ENCODE results near the gene HOXC6.
A peak's percentile ranks its signal among the peaks of the same experiment; 100 is the strongest.

HOXC6 gene

DNA sequence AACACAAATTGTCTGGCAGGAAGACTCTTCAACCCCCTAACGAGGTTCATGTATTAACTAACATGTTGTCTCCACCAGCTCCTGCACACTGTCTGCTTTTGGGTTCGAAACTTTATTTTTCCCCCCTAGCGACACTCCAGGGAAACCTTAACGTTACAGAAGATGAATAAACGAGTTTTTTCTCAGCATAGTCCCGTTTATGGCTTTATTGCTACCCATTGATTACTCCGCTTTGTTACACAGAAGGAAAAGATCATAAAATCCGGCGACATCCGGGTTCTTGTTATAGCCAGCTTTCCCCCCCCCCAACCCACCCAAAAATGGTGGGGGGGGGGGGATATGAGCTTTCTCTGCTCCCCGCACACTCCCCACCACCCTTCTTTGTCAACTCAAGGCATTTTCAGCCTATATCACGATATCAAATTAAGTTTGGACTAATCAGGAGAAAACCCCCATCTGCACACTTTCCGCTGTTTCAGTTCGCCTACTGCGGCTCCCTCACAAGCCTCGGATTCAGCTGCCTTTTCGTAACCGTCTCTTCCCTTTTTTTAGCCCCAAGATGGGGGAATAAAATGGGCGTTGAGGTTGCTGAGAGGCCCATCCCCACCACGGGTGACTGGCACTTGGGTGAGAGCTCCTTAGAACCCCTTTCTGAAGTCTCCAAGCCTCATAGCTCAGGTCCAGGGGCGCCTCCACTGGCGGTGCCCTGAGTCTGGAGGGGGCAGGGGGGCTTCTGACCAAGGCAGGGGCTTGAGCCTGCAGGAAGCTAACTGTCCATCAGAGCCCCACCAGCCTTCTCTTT is 1.4 kb upstream of the HOXC6 start:
- TF ChIP-seq, protein P1, sequence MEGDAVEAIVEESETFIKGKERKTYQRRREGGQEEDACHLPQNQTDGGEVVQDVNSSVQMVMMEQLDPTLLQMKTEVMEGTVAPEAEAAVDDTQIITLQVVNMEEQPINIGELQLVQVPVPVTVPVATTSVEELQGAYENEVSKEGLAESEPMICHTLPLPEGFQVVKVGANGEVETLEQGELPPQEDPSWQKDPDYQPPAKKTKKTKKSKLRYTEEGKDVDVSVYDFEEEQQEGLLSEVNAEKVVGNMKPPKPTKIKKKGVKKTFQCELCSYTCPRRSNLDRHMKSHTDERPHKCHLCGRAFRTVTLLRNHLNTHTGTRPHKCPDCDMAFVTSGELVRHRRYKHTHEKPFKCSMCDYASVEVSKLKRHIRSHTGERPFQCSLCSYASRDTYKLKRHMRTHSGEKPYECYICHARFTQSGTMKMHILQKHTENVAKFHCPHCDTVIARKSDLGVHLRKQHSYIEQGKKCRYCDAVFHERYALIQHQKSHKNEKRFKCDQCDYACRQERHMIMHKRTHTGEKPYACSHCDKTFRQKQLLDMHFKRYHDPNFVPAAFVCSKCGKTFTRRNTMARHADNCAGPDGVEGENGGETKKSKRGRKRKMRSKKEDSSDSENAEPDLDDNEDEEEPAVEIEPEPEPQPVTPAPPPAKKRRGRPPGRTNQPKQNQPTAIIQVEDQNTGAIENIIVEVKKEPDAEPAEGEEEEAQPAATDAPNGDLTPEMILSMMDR (IDR thresholded peaks at IDR 0.05) = no peak
- H3K4me3 ChIP-seq = peak overlapping the region in 1 of 2 donors; percentile 4
- H3K27ac ChIP-seq = peak overlapping the region; percentile 35 to 98
- no peaks in the 10 kb centered on the region for H3K9me3 ChIP-seq
- no peak for DNase-seq
- H3K4me1 ChIP-seq = peaks cover 0 to 84% (median 58%) of the 10 kb centered on the region in 4 donors
- no peaks in the 10 kb centered on the region for H3K27me3 ChIP-seq
- H3K36me3 ChIP-seq = peaks cover 0 to 18% (median 16%) of the 10 kb centered on the region in 3 donors
- intact Hi-C loops (cut with DNase I; ENCODE audit: low total_unique reads) = no loop called here

DNA sequence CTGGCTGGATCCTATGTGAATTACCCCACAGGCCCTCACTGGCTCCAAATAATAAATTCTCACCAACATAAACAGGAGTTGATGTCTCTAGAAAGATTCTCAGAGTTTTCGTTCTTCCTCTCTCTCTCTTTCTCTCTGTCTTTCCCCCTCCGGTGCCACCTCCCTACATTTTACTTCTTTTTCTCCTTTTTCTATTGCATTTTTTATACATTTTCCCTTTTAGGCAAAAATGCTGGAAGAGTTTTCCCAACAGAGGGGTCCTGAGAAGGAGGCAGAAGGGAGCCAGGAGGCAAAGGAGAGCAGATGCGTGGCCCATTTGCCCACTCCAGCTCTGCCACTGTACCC is 826 bp upstream of the HOXC6 start:
- no peak for DNase-seq
- H3K27me3 ChIP-seq = no peaks in the 10 kb centered on the region
- H3K36me3 ChIP-seq = peaks cover 0 to 18% (median 16%) of the 10 kb centered on the region in 3 donors
- peak overlapping the region in 1 of 2 donors; percentile 98 for H3K27ac ChIP-seq
- TF ChIP-seq, protein P1 (IDR thresholded peaks at IDR 0.05) = no peak
- H3K4me3 ChIP-seq = peak overlapping the region in 1 of 2 donors; percentile 4
- intact Hi-C loops (cut with DNase I; ENCODE audit: low total_unique reads) = no loop called here
- H3K9me3 ChIP-seq = no peaks in the 10 kb centered on the region
- H3K4me1 ChIP-seq = peaks cover 0 to 84% (median 57%) of the 10 kb centered on the region in 4 donors

DNA sequence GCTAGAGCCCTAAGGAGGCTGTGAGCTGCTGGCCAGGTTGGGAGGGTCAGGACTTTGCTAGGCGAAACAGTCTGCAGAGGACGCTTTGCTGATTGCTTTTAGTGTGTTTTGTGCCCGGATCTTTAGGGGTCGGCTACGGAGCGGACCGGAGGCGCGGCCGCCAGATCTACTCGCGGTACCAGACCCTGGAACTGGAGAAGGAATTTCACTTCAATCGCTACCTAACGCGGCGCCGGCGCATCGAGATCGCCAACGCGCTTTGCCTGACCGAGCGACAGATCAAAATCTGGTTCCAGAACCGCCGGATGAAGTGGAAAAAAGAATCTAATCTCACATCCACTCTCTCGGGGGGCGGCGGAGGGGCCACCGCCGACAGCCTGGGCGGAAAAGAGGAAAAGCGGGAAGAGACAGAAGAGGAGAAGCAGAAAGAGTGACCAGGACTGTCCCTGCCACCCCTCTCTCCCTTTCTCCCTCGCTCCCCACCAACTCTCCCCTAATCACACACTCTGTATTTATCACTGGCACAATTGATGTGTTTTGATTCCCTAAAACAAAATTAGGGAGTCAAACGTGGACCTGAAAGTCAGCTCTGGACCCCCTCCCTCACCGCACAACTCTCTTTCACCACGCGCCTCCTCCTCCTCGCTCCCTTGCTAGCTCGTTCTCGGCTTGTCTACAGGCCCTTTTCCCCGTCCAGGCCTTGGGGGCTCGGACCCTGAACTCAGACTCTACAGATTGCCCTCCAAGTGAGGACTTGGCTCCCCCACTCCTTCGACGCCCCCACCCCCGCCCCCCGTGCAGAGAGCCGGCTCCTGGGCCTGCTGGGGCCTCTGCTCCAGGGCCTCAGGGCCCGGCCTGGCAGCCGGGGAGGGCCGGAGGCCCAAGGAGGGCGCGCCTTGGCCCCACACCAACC is 1.5 kb downstream of the HOXC6 start:
- Histone ChIP-seq H3K4me3 (peak overlapping the region in 1 of 2 donors; percentile 12), H3K27ac (peak overlapping the region in 1 of 2 donors; percentile 98)
- DNase-seq = peak in 1 of 2 donors; percentile 44

DNA sequence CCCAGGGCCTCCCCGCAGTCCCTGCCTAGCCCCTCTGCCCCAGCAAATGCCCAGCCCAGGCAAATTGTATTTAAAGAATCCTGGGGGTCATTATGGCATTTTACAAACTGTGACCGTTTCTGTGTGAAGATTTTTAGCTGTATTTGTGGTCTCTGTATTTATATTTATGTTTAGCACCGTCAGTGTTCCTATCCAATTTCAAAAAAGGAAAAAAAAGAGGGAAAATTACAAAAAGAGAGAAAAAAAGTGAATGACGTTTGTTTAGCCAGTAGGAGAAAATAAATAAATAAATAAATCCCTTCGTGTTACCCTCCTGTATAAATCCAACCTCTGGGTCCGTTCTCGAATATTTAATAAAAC is 2.2 kb downstream of the HOXC6 start:
- H3K4me3 ChIP-seq = no peak overlapping the region
- intact Hi-C loops (cut with DNase I; ENCODE audit: low total_unique reads) = loop anchor here (5.0 kb wide), 3 partner anchors 102 to 177 kb away; no protein-coding TSS in a partner anchor
- peaks cover 0 to 81% (median 66%) of the 10 kb centered on the region in 4 donors for H3K4me1 ChIP-seq
- no peak for DNase-seq
- TF ChIP-seq, protein P1 (IDR thresholded peaks at IDR 0.05) = no peak
- peaks cover 0 to 18% (median 16%) of the 10 kb centered on the region in 3 donors for H3K36me3 ChIP-seq
- H3K27ac ChIP-seq = peak overlapping the region in 1 of 2 donors; percentile 98
- no peaks in the 10 kb centered on the region for H3K27me3 ChIP-seq
- no peaks in the 10 kb centered on the region for H3K9me3 ChIP-seq

More for the DNA sequence above, 1.5 kb downstream of the HOXC6 start:
- Histone ChIP-seq H3K36me3 (peaks cover 0 to 18% (median 16%) of the 10 kb centered on the region in 3 donors), H3K27me3 (no peaks in the 10 kb centered on the region), H3K9me3 (no peaks in the 10 kb centered on the region), H3K4me1 (peaks cover 0 to 83% (median 66%) of the 10 kb centered on the region in 4 donors)
- TF ChIP-seq, protein P1 (IDR thresholded peaks at IDR 0.05) = no peak
- intact Hi-C loops (cut with DNase I; ENCODE audit: low total_unique reads) = loop anchor here (5.0 kb wide), 3 partner anchors 103 to 178 kb away; no protein-coding TSS in a partner anchor

DNA sequence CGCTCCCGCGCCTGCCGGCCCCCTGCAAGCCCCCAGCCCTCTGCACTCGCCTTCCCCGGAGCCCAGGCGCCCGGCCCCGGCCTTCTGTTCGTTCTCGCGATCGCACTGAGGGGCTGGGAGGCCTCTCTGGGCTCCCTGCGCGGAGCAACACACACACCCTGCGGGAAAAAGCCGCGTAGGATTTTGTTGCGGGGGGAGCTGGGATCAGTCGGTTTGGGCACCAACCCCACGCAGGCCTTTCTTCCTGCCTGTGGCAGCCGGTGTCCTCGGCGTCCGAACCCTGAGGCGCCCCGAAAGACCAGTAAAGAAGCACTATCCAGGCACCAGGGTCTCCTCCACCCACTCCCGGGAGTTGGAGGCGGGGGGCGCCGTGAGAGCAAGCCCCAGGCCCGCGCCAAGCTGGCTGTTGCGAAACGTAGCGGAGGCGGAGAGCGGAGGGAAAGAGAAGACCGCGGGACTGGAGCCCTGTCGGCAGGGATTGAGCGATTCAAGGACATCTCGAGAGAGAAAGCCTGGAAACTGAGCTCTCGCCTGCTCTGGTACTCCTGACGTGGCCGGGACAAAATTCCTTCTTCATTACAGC is 2.7 kb downstream of the HOXC6 start:
- peaks cover 0 to 81% (median 63%) of the 10 kb centered on the region in 4 donors for H3K4me1 ChIP-seq
- peaks cover 0 to 18% (median 16%) of the 10 kb centered on the region in 3 donors for H3K36me3 ChIP-seq
- H3K27me3 ChIP-seq = no peaks in the 10 kb centered on the region
- peak overlapping the region in 1 of 2 donors; percentile 41 for H3K27ac ChIP-seq
- DNase-seq = peak in 1 of 2 donors; percentile 66
- intact Hi-C loops (cut with DNase I; ENCODE audit: low total_unique reads) = loop anchor here (5.0 kb wide), 3 partner anchors 101 to 176 kb away; no protein-coding TSS in a partner anchor
- TF ChIP-seq, protein P1 (IDR thresholded peaks at IDR 0.05) = no peak
- H3K4me3 ChIP-seq = peak overlapping the region; percentile 9 to 18
- no peaks in the 10 kb centered on the region for H3K9me3 ChIP-seq

All from tibial artery (tissue), 4 donors.